AG04449 (cell line): ENCODE results near the gene TNFRSF13B.
"Not testable (repeated sequence)": the region's sequence is repeated elsewhere in the genome, so short reads cannot be mapped to it uniquely, and the experiment has no call there.

Source experiments
- CTCF ChIA-PET: fragments of 350-600 bp; formaldehyde crosslinking; extraction: SDS; loops from one replicate; lab custom pipeline; 2021; ENCODE audit warnings: antibody characterized with exemption; lab: Yijun Ruan, JAX
- POLR2A ChIA-PET: fragments of 400-600, 350-600 bp; formaldehyde crosslinking; extraction: SDS; loops from one replicate; lab custom pipeline; 2020; ENCODE audit warnings: antibody characterized with exemption, inconsistent platforms; lab: Yijun Ruan, JAX
- DNase-seq: peaks from one replicate; pipeline ENCODE4 v3.0.0-alpha.2; 2010; ENCODE audit warnings: low read depth, low spot score
- H3K4me3 ChIP-seq: 2 replicates; pipeline ENCODE4 v1.5.1; 2011; ENCODE audit warnings: low read depth, mild to moderate bottlenecking, control low read depth, low read length
- CTCF ChIP-seq: IDR thresholded peaks from one replicate; pipeline ENCODE4 v1.5.1; 2011; ENCODE audit warnings: mild to moderate bottlenecking, moderate library complexity, low read length, control low read depth, inconsistent platforms; ENCODE audit not compliant: insufficient read depth; ENCODE audit errors: missing control alignments

The TNFRSF13B gene

GRCh38 chr17:16973760-16974540 is 2.0 kb upstream of the TNFRSF13B start:
- no peak overlapping the region for H3K4me3 ChIP-seq
- no peak for DNase-seq
- CTCF ChIA-PET, result interaction anchor here (1.1 kb wide), 1 partner anchor 18 kb away, joined by 4 read pairs; no protein-coding TSS in a partner anchor
- POLR2A ChIA-PET, result no interaction called here
- no peak for TF ChIP-seq CTCF

GRCh38 chr17:16973043-16973442 is 1.1 kb upstream of the TNFRSF13B start:
- CTCF ChIA-PET, H3K4me3 ChIP-seq, POLR2A ChIA-PET, DNase-seq: not testable (repeated sequence)

GRCh38 chr17:16972346-16972745 is 428 bp upstream of the TNFRSF13B start:
- H3K4me3 ChIP-seq, result no peak overlapping the region
- ChIA-PET POLR2A (no interaction called here), CTCF (no interaction called here)
- no peak for TF ChIP-seq CTCF
- DNase-seq, result no peak

GRCh38 chr17:16969931-16970906 is 1.7 kb downstream of the TNFRSF13B start:
- POLR2A ChIA-PET, result no interaction called here
- no peak overlapping the region for H3K4me3 ChIP-seq
- DNase-seq, result no peak
- TF ChIP-seq CTCF, result no peak
- CTCF ChIA-PET, result interaction anchor here (1.9 kb wide), 1 partner anchor 21 kb away, joined by 5 read pairs; no protein-coding TSS in a partner anchor

GRCh38 chr17:16968786-16969185 is 3.1 kb downstream of the TNFRSF13B start:
- H3K4me3 ChIP-seq, result no peak overlapping the region
- ChIA-PET CTCF (interaction anchor here (0.6 to 1.9 kb wide), 2 partner anchors 9 to 23 kb away, joined by 3 to 5 read pairs; no protein-coding TSS in a partner anchor), POLR2A (no interaction called here)
- no peak for DNase-seq
- no peak for TF ChIP-seq CTCF

GRCh38 chr17:16962804-16963203 is 9.1 kb downstream of the TNFRSF13B start:
- no peak for TF ChIP-seq CTCF
- no peak for DNase-seq
- CTCF ChIA-PET, result no interaction called here
- H3K4me3 ChIP-seq, result no peak overlapping the region
- POLR2A ChIA-PET, result no interaction called here
